GM23338 (cell line): ENCODE results near the gene CSKMT. TPM values are rescaled to one million over a fixed set of nuclear protein-coding genes. Genes with fewer than 3 reads are reported as not detected.

ENCODE experiments used
- ATAC-seq: fragments of 200-7000 bp; cut with Tn5 transposase; 3 replicates; pipeline ENCODE4 v1.9.1; 2020
- DNase-seq: peaks from one replicate; pipeline ENCODE4 v3.0.0-alpha.2; 2015; ENCODE audit warnings: low spot score
- H2AFZ ChIP-seq: fragments of 200-600 bp; sonication (generic); 2 replicates; pipeline ENCODE4 v1.8.0; 2016; ENCODE audit warnings: antibody characterized with exemption, mild to moderate bottlenecking, moderate library complexity
- H3F3A ChIP-seq: fragments of 200-600 bp; sonication (generic); replicated peaks from 2 replicates; pipeline ENCODE4 v1.8.0; 2017; ENCODE audit warnings: antibody characterized with exemption, mixed run types, low read depth
- H3K27ac ChIP-seq: fragments of 200-600 bp; sonication (generic); 2 replicates; pipeline ENCODE4 v1.6.1; 2016; ENCODE audit warnings: low read depth
- H3K27me3 ChIP-seq: fragments of 200-600 bp; sonication (generic); 2 replicates; pipeline ENCODE4 v1.8.0; 2016; ENCODE audit warnings: mild to moderate bottlenecking, mixed run types, moderate library complexity; ENCODE audit not compliant: insufficient read depth
- H3K36me3 ChIP-seq: fragments of 200-600 bp; sonication (generic); 2 replicates; pipeline ENCODE4 v1.8.0; 2016; ENCODE audit warnings: mild to moderate bottlenecking; ENCODE audit not compliant: insufficient read depth
- H3K4me1 ChIP-seq: fragments of 200-600 bp; sonication (generic); 2 replicates; pipeline ENCODE4 v1.8.0; 2016; ENCODE audit warnings: mild to moderate bottlenecking, moderate library complexity; ENCODE audit not compliant: insufficient read depth
- H3K4me2 ChIP-seq: fragments of 200-600 bp; sonication (generic); 2 replicates; pipeline ENCODE4 v1.7.1; 2017; ENCODE audit warnings: mixed run types
- H3K4me3 ChIP-seq: fragments of 200-600 bp; sonication (generic); 2 replicates; pipeline ENCODE4 v1.6.1; 2016; ENCODE audit warnings: mixed run types
- H3K79me2 ChIP-seq: fragments of 200-600 bp; sonication (generic); replicated peaks from 2 replicates; pipeline ENCODE4 v1.8.0; 2017; ENCODE audit warnings: mild to moderate bottlenecking; ENCODE audit not compliant: insufficient read depth
- H3K9me2 ChIP-seq: fragments of 200-600 bp; sonication (generic); 2 replicates; pipeline ENCODE4 v1.8.0; 2017; ENCODE audit not compliant: insufficient read depth
- H4K20me1 ChIP-seq: fragments of 200-600 bp; sonication (generic); replicated peaks from 2 replicates; pipeline ENCODE4 v1.8.0; 2017; ENCODE audit warnings: mild to moderate bottlenecking; ENCODE audit not compliant: insufficient read depth
- H3K27ac Mint-ChIP-seq: 2 replicates; pipeline ENCODE4 v1.8.0; 2020; ENCODE audit warnings: inconsistent platforms, mild to moderate bottlenecking, moderate library complexity, mixed read lengths
- H3K27me3 Mint-ChIP-seq: 3 replicates; pipeline ENCODE4 v1.8.0; 2022; ENCODE audit warnings: low read depth, mild to moderate bottlenecking, moderate library complexity, mixed read lengths, inconsistent platforms; ENCODE audit not compliant: insufficient read depth, poor library complexity
- H3K36me3 Mint-ChIP-seq: 3 replicates; pipeline ENCODE4 v1.8.0; 2021; ENCODE audit warnings: low read depth, mild to moderate bottlenecking, inconsistent platforms, moderate library complexity, mixed read lengths
- H3K4me1 Mint-ChIP-seq: 3 replicates; pipeline ENCODE4 v1.8.0; 2020; ENCODE audit warnings: mild to moderate bottlenecking, inconsistent platforms, mixed read lengths
- H3K4me3 Mint-ChIP-seq: 3 replicates; pipeline ENCODE4 v1.8.0; 2021; ENCODE audit warnings: moderate library complexity, mild to moderate bottlenecking, inconsistent platforms, mixed read lengths
- H3K9me3 Mint-ChIP-seq: 3 replicates; pipeline ENCODE4 v1.8.0; 2020; ENCODE audit warnings: moderate library complexity, mild to moderate bottlenecking, inconsistent platforms, mixed read lengths
- ETS1 ChIP-seq: IDR thresholded peaks from 2 replicates; pipeline ENCODE4 v1.6.1; 2016; ENCODE audit warnings: antibody characterized with exemption
- POLR2AphosphoS5 ChIP-seq: IDR thresholded peaks from 2 replicates; pipeline ENCODE4 v1.6.1; 2016; ENCODE audit warnings: antibody characterized with exemption, low read depth
- ZNF114 ChIP-seq: fragments of 250-450 bp; sonication (Bioruptor Pico); IDR thresholded peaks from 2 replicates; pipeline ENCODE4 v1.5.0; 2020; ENCODE audit warnings: mild to moderate bottlenecking, moderate library complexity
- ZNF331 ChIP-seq: fragments of 250-450 bp; sonication (Bioruptor Pico); IDR thresholded peaks from 2 replicates; pipeline ENCODE4 v1.5.0; 2020; ENCODE audit warnings: low read depth, mild to moderate bottlenecking, moderate library complexity
- ZNF462 ChIP-seq: fragments of 250-450 bp; sonication (Bioruptor Pico); IDR thresholded peaks from 2 replicates; pipeline ENCODE4 v1.5.0; 2020; ENCODE audit warnings: mild to moderate bottlenecking, moderate library complexity
- polyA plus RNA-seq: library from polyadenylated mRNA; unstranded; fragments of >200 nt; fragmentation: Nextera tagmentation; extraction: Ambion mirVana; gene quantifications from 2 replicates; pipeline ENCODE4 v1.2.1, GENCODE V29; 2016
- total RNA-seq: library from RNA; depleted of rRNA; stranded (reverse); fragments of >200 nt; shearing (Covaris generic); gene quantifications from 2 replicates; pipeline ENCODE4 v1.2.3, GENCODE V29; 2014
- TF ChIP-seq, protein P1 (sequence below), 2 experiments: fragments of 200-600 bp in 1 of 2; sonication (generic) in 1 of 2; conservative IDR thresholded peaks; 2 replicates each; pipeline versions ENCODE4 v1.5.1 to v1.6.1; 2016 to 2017; ENCODE audit warnings: antibody characterized with exemption in 2 of 2, low read depth in 2 of 2, mild to moderate bottlenecking in 2 of 2, moderate library complexity in 1 of 2

The CSKMT gene
- total and polyA plus RNA-seq, 2 experiments from 2014 or later: 8.0 to 25.6 TPM

GRCh38 chr11:62666259-62666926, 1.3 kb downstream of the CSKMT start:
- H3K27me3 Mint-ChIP-seq: peaks cover 17% of the 10 kb centered on the region
- peaks cover 51% of the 10 kb centered on the region for H3K79me2 ChIP-seq
- DNase-seq (no peak), ATAC-seq (no peak)
- peak overlapping the region; percentile 90 for H3K27ac Mint-ChIP-seq
- no peaks in the 10 kb centered on the region for H3K27me3 ChIP-seq
- no peak overlapping the region for H2AFZ ChIP-seq
- H4K20me1 ChIP-seq: peaks cover 15% of the 10 kb centered on the region
- peak overlapping the region; percentile 97 for H3K4me2 ChIP-seq
- H3K36me3 Mint-ChIP-seq: peaks cover 54% of the 10 kb centered on the region
- TF ChIP-seq ZNF114 (CRISPR knock-in tag) (no peak), ZNF331 (CRISPR knock-in tag) (no peak), ZNF462 (CRISPR knock-in tag) (no peak), ETS1 (no peak), POLR2AphosphoS5 (peak; percentile 41)
- TF ChIP-seq, protein P1, sequence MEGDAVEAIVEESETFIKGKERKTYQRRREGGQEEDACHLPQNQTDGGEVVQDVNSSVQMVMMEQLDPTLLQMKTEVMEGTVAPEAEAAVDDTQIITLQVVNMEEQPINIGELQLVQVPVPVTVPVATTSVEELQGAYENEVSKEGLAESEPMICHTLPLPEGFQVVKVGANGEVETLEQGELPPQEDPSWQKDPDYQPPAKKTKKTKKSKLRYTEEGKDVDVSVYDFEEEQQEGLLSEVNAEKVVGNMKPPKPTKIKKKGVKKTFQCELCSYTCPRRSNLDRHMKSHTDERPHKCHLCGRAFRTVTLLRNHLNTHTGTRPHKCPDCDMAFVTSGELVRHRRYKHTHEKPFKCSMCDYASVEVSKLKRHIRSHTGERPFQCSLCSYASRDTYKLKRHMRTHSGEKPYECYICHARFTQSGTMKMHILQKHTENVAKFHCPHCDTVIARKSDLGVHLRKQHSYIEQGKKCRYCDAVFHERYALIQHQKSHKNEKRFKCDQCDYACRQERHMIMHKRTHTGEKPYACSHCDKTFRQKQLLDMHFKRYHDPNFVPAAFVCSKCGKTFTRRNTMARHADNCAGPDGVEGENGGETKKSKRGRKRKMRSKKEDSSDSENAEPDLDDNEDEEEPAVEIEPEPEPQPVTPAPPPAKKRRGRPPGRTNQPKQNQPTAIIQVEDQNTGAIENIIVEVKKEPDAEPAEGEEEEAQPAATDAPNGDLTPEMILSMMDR (conservative IDR thresholded peaks at IDR 0.05; ENCODE audit: low read depth in 2 of 2): no peak
- H3K4me1 Mint-ChIP-seq: peaks cover 17% of the 10 kb centered on the region
- peak overlapping the region; percentile 99 for H3K4me3 ChIP-seq
- no peaks in the 10 kb centered on the region; the same call in 1 of the 3 replicates for H3K9me3 Mint-ChIP-seq
- peak overlapping the region; percentile 98 for H3K4me3 Mint-ChIP-seq
- H3K4me1 ChIP-seq: peaks cover 26% of the 10 kb centered on the region
- H3K9me2 ChIP-seq: no peaks in the 10 kb centered on the region
- peak overlapping the region; percentile 95 for H3K27ac ChIP-seq
- H3F3A ChIP-seq: peaks cover 55% of the 10 kb centered on the region
- H3K36me3 ChIP-seq: peaks cover 20% of the 10 kb centered on the region
